HG03571 (cell line): Measurements from ENCODE around the gene RPL34.
"Not testable (repeated sequence)": the region's sequence is repeated elsewhere in the genome, so short reads cannot be mapped to it uniquely, and the experiment has no call there.

Source experiments
- ATAC-seq: cut with Tn5 transposase; IDR thresholded peaks from one replicate; pipeline ENCODE4 v1.9.1; 2021; ENCODE audit not compliant: unreplicated experiment

Gene RPL34

GRCh38 chr4:108620101-108620932 is at the start of gene RPL34:
RPL34 (plus strand) TSS chr4:108620576; CDS start chr4:108621960, 1,384 bp downstream.
- peak; percentile 100 for ATAC-seq

- no peak for ATAC-seq
Observed at GRCh38 chr4:108570993-108571569, 49.3 kb upstream of the RPL34 start.

GRCh38 chr4:108574402-108574801 is 46.0 kb upstream of the RPL34 start:
- no peak for ATAC-seq

GRCh38 chr4:108581083-108581482 is 39.3 kb upstream of the RPL34 start:
- ATAC-seq = no peak

GRCh38 chr4:108586778-108587177 is 33.6 kb upstream of the RPL34 start:
- no peak for ATAC-seq

- no peak for ATAC-seq
Observed at GRCh38 chr4:108588878-108589277, 31.5 kb upstream of the RPL34 start.

- ATAC-seq = no peak
Observed at GRCh38 chr4:108589961-108590360, 30.4 kb upstream of the RPL34 start.

GRCh38 chr4:108590776-108591175 is 29.6 kb upstream of the RPL34 start:
- no peak for ATAC-seq

GRCh38 chr4:108592674-108592986 is 27.7 kb upstream of the RPL34 start:
- no peak for ATAC-seq

GRCh38 chr4:108594296-108594695 is 26.1 kb upstream of the RPL34 start:
- ATAC-seq = not testable (repeated sequence)

- ATAC-seq = no peak
Observed at GRCh38 chr4:108596344-108596743, 24.0 kb upstream of the RPL34 start.

GRCh38 chr4:108601106-108601505 is 19.3 kb upstream of the RPL34 start:
- ATAC-seq = no peak

- no peak for ATAC-seq
Observed at GRCh38 chr4:108601532-108601931, 18.8 kb upstream of the RPL34 start.

GRCh38 chr4:108602163-108602562 is 18.2 kb upstream of the RPL34 start:
- no peak for ATAC-seq

- no peak for ATAC-seq
Observed at GRCh38 chr4:108607079-108607815, 13.1 kb upstream of the RPL34 start.

GRCh38 chr4:108611365-108611764 is 9.0 kb upstream of the RPL34 start:
- ATAC-seq = no peak

- no peak for ATAC-seq
Observed at GRCh38 chr4:108612365-108612764, 8.0 kb upstream of the RPL34 start.

- ATAC-seq = peak; percentile 6
Observed at GRCh38 chr4:108619372-108620100, 840 bp upstream of the RPL34 start.

- ATAC-seq = peak; percentile 2
Observed at GRCh38 chr4:108620933-108621905, 843 bp downstream of the RPL34 start.

- ATAC-seq = no peak
Observed at GRCh38 chr4:108622022-108622421, 1.6 kb downstream of the RPL34 start.
